Chondrocyte (in vitro differentiated cells): ENCODE results near the gene SLC9A7. TPM values are rescaled to one million over a fixed set of nuclear protein-coding genes. Genes with fewer than 3 reads are reported as not detected.
A peak's percentile ranks its signal among the peaks of the same experiment; 100 is the strongest.

ENCODE experiments used
- DNase-seq: peaks from one replicate; pipeline ENCODE4 v3.0.0; 2021; ENCODE audit warnings: mixed read lengths, low spot score
- H3K27ac Mint-ChIP-seq: one replicate; pipeline ENCODE4 v1.8.0; 2021; ENCODE audit warnings: mild to moderate bottlenecking, moderate library complexity, mixed read lengths; ENCODE audit not compliant: unreplicated experiment
- H3K27me3 Mint-ChIP-seq: 2 replicates; pipeline ENCODE4 v1.8.0; 2021; ENCODE audit warnings: low read depth, mixed read lengths
- H3K36me3 Mint-ChIP-seq: 2 replicates; pipeline ENCODE4 v1.8.0; 2021; ENCODE audit warnings: low read depth, mixed read lengths
- H3K4me1 Mint-ChIP-seq: 2 replicates; pipeline ENCODE4 v1.8.0; 2021; ENCODE audit warnings: low read depth, mild to moderate bottlenecking, mixed read lengths
- H3K4me3 Mint-ChIP-seq: one replicate; pipeline ENCODE4 v1.8.0; 2021; ENCODE audit warnings: mild to moderate bottlenecking, moderate library complexity, mixed read lengths; ENCODE audit not compliant: unreplicated experiment
- H3K9me3 Mint-ChIP-seq: 2 replicates; pipeline ENCODE4 v1.8.0; 2021; ENCODE audit warnings: low read depth, mixed read lengths
- total RNA-seq: library from RNA; stranded (reverse); gene quantifications from 3 replicates; pipeline ENCODE4 v1.2.1, GENCODE V29; 2021
- TF ChIP-seq, protein P1 (sequence below): fragments of 200-600 bp; sonication (generic); IDR thresholded peaks from 2 replicates; pipeline ENCODE4 v1.5.0; 2021; ENCODE audit warnings: antibody characterized with exemption, mild to moderate bottlenecking, moderate library complexity

The SLC9A7 gene
- total RNA-seq, 1 donor from 2014 or later = 6.1 TPM

- H3K36me3 Mint-ChIP-seq = no peaks in the 10 kb centered on the region
- DNase-seq = no peak
Measured at GRCh38 chrX:46575991-46576392, 182.9 kb downstream of the SLC9A7 start.

DNA sequence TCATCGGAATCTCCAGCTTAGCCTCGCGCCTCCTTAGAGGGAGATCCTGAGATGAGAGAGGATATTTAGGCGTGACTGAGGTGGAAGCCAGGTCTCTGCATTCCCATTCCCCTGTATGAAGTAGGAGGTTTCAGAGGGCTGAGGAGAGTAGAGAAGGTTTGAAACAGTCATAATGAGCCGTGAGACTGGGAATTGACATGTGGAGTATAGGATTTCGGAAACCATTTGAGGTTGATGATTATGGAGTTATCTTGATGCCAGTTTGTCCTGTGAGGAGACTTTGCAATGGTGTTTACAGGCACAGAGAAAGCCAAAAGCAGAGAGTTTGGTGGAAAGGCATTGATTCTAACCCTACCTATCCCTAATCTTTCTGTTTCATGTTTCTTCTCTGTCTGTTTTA lies 183.3 kb downstream of the SLC9A7 start:
- Mint-ChIP-seq H3K4me1 (peaks cover 25% of the 10 kb centered on the region), H3K27ac (peak overlapping the region; percentile 45), H3K4me3 (peak overlapping the region; percentile 71), H3K27me3 (no peaks in the 10 kb centered on the region), H3K36me3 (no peaks in the 10 kb centered on the region), H3K9me3 (peaks cover 6% of the 10 kb centered on the region)
- no peak for DNase-seq
- TF ChIP-seq, protein P1, sequence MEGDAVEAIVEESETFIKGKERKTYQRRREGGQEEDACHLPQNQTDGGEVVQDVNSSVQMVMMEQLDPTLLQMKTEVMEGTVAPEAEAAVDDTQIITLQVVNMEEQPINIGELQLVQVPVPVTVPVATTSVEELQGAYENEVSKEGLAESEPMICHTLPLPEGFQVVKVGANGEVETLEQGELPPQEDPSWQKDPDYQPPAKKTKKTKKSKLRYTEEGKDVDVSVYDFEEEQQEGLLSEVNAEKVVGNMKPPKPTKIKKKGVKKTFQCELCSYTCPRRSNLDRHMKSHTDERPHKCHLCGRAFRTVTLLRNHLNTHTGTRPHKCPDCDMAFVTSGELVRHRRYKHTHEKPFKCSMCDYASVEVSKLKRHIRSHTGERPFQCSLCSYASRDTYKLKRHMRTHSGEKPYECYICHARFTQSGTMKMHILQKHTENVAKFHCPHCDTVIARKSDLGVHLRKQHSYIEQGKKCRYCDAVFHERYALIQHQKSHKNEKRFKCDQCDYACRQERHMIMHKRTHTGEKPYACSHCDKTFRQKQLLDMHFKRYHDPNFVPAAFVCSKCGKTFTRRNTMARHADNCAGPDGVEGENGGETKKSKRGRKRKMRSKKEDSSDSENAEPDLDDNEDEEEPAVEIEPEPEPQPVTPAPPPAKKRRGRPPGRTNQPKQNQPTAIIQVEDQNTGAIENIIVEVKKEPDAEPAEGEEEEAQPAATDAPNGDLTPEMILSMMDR = no peak

More at GRCh38 chrX:46575991-46576392, 182.9 kb downstream of the SLC9A7 start:
- H3K27ac Mint-ChIP-seq = no peak overlapping the region
- peak overlapping the region; percentile 71 for H3K4me3 Mint-ChIP-seq
- H3K9me3 Mint-ChIP-seq = peaks cover 6% of the 10 kb centered on the region
- H3K27me3 Mint-ChIP-seq = no peaks in the 10 kb centered on the region
- peaks cover 25% of the 10 kb centered on the region for H3K4me1 Mint-ChIP-seq
- TF ChIP-seq, protein P1 = no peak

DNA sequence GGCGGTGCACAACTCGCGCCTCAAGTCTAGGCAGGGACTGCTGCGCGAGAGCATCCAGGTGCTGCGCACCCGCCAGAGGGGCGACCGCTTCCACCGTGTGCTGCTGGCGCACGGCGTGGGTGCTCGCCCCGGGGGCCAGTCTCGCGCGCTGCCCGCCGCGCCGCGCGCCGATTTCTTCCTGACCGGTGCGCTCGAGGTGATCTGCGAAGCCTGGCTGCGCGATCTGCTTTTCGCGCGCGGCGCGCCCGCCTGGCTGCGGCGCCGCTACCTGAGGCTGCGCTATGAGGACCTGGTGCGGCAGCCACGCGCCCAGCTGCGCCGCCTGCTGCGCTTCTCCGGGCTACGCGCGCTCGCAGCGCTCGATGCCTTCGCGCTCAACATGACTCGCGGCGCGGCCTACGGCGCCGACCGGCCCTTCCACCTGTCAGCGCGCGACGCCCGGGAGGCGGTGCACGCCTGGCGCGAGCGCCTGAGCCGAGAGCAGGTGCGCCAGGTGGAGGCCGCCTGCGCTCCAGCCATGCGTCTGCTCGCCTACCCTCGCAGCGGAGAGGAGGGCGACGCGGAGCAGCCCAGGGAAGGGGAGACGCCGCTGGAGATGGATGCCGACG lies 184.0 kb downstream of the SLC9A7 start:
- Mint-ChIP-seq H3K27me3 (no peaks in the 10 kb centered on the region), H3K36me3 (no peaks in the 10 kb centered on the region), H3K27ac (no peak overlapping the region), H3K4me3 (peak overlapping the region; percentile 74), H3K9me3 (peaks cover 6% of the 10 kb centered on the region), H3K4me1 (peaks cover 25% of the 10 kb centered on the region)
- no peak for DNase-seq
- TF ChIP-seq, protein P1 = no peak

GRCh38 chrX:46573892-46574773 lies 184.8 kb downstream of the SLC9A7 start:
- Mint-ChIP-seq H3K4me1 (peaks cover 25% of the 10 kb centered on the region), H3K9me3 (peaks cover 6% of the 10 kb centered on the region), H3K36me3 (no peaks in the 10 kb centered on the region), H3K27ac (peak overlapping the region; percentile 73), H3K4me3 (peak overlapping the region; percentile 74), H3K27me3 (no peaks in the 10 kb centered on the region)
- peak; percentile 95 for DNase-seq
- TF ChIP-seq, protein P1 = no peak

DNA sequence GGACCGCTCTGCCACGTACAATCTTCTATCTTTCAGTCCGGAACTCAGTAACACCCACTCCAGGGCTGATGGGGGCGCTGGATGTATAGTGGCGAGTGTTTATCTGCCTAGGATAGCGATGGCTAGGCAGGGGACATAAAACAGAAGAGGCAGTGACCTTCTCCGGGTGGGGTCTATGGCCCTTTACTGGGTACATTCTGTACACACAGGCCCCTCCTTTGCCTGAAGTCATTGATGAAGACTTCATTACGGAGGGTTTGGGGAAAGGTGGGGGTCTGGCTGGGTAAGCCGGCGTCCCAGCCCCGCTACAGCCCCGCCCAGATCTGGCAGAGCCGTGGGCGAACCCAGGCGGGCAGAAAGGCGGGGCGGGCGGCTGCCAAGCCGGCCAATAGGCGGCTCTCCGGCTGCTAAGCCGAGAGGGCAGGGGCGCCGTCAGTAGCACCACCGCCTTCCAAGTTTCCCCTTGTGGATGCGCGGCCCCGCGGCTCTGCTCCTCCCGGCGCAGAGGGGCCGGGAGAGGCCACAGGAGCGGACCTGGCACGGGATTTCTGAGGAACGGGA lies 185.5 kb downstream of the SLC9A7 start, which contains the start of gene CHST7:
Gene CHST7 (plus strand): TSS at position 435 of the 561 bp plus-strand sequence. CDS start 167 bp downstream, outside the sequence.
- peaks cover 6% of the 10 kb centered on the region for H3K9me3 Mint-ChIP-seq
- TF ChIP-seq, protein P1 = peak; percentile 73
- no peaks in the 10 kb centered on the region for H3K27me3 Mint-ChIP-seq
- H3K4me3 Mint-ChIP-seq = peak within 1 kb of the TSS; percentile 74
- peak; percentile 85 for DNase-seq
- no peaks in the 10 kb centered on the region for H3K36me3 Mint-ChIP-seq
- H3K4me1 Mint-ChIP-seq = peaks cover 25% of the 10 kb centered on the region
- peak within 1 kb of the TSS; percentile 73 for H3K27ac Mint-ChIP-seq
